Hypothalamus (tissue), 51 donors: ENCODE measurements around the gene TRAF6.
A peak's percentile ranks its signal among the peaks of the same experiment; 100 is the strongest.

Experiments used
- DNase-seq, 51 donors: peaks; one replicate each; lab custom pipeline; 2025; lab: John Stamatoyannopoulos, UW

The TRAF6 gene

DNA sequence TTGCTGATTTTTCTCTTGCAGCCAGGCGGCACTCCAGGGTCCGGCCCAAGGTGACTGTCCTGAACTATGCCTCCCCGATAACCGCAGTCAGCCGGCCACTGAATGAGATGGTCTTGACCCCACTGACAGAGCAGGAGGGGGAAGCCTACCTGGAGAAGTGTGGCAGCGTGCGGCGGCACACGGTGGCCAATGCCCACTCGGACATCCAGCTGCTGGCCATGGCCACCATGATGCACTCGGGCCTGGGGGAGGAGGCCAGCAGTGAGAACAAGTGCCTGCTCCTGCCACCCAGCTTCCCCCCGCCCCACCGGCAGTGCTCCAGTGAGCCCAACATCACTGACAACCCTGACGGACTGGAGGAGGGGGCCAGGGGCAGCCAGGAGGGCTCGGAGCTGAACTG is 47.8 kb downstream of the TRAF6 start:
- DNase-seq, result no peak

DNA sequence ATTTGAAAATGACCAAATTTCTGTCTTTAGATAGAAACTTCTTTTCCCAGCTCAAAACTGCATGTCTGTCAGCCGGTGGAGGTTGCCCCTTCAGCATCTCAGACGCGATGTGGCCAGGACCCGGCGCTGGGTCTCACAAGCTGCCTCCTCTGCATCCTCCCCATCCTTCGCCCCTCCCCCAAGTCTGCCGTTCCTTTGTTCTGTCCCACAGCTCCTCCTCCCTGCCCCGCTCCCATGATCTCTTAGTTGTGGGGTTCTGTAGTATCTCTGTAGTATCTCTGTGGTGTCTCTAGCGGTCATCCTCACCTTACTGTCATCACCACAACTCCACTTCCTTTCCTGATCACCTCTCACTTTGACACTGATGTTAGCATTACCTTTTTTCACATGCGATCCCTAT is 49.9 kb downstream of the TRAF6 start:
- DNase-seq, result peak in 1 of 51 donors; percentile 12

DNA sequence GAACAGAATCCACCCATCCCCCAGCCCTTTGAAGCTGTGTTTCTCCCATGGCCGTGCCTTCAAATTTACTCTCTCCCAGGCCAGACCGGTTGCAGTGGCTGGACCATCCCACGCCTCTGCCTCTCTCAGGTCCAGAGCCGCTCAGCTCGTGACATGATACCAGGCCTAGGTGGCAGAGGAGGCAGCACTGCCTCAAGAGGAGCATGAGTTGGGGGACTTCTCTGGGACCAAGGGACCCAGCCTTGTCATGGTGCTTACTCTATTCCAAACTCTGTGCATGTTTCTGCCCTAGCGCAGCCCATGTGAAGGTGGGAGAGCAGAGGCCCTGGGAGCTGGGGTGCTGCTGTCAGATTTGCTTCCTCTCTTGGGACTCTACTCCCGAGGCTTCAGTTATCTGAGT is 51.0 kb downstream of the TRAF6 start:
- DNase-seq, result no peak

DNA sequence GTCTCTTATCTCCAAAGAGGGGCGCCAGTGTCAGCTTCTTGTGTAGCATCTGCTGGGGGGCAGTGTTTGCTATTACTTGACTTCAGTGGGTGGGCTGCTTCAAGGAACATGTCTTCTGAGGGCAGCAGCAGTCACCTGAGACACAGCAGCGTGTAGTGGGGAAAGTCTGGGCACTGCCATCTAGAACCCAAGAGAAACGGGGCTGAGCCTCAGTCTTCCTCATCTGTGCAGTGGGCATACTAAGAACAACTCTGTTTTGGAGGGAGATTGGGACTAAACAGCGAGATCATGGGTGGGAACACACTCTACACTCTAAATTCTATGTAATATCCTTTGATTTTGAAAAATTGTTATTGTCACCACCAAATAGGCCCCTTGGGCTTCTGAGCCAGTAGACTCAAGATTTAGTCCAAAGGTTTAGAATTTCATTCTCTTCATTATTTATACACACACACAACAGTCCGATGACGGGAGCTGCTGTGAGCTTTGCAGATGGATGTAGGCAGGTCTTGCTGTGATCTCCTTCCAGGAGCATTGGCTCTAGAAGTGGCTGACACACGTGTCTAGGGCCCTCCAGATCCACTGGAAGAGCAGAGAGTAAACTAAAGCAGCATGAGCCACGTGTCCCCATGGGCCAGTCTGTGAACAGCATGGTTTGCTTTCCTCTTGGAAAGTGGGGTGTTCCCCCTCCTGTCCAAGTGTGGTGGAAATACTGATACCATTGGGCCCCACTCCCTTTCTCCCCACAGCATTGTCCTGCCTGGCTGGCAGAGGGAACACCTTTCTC is 51.8 kb downstream of the TRAF6 start:
- DNase-seq, result no peak

DNA sequence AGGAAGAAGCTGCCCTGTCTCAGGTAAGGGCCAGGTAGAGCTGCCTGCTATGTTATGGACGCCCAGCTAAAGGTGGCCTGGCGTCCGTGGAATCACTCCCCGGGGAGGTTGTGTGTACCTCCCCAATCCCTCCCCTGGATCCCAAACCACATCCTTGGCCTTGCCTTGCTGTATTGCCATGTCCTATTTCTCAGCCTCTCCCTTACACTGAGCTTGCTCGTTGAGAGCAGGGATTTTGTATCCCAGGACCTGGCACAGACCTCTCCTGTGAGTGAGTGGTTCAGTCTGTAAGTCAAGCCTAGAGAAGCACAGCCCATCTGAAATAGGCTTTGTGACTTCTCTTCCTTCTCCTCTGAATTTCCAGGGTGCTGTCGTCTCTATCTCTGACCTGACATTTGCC is 53.9 kb downstream of the TRAF6 start:
- no peak for DNase-seq

DNA sequence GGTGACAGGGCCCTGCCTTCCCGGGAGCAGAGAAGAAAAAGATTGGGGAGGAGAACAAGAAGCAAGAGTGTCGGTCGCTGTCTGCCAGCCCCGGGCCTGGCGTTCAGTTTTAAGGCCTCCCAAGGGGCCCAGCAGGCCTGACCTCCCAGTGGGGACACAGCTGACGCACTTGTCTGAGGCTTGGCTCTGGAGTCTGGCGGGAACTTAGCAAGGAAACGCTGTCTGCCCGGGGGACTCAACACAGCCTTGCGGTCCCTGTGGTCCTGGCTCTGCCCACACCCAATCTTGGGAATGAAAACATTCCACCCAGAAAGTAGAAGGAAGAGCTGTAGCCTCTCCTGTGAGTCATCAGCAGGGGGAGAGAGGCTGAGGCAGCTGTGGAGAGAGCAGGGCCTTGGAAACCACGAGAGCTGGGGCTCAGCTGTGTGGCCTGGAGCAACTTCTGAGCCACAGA is 54.4 kb downstream of the TRAF6 start:
- DNase-seq, result peak in 38 of 51 donors; percentile 19 to 85 (median 58)

DNA sequence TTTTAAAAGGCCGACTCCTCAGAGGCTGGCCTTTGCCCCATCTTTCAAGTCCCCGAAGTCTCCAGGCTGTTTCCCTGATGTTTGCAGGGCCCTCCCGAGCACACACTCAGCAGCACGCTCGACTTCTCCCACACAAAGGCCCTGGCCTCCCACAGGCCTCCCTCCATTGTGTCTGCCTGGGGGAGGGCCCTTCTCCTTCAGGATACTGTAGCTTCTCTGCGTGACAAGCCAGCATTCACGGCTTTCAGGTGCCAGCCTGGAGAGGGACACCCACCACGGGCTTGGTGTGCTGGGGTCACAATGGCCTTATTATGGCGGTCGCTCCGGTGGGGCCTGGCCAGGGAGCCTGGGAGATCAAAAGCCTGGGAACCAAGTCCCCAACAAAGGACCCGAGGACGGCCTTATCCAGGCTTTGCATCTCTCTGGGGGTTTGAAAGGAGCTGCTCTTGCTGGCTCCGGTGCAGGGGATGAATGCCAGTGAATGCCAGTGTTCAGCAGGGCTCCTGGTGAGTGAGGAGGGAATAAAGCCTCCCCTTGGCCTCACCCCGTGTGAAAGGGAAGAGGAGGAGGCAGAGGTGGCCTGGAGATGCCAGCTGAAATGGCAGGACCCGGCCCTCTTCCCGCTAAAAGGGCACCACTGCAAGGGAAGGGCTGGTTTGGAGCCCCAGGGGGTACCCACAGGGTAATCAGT is 55.0 kb downstream of the TRAF6 start:
- peak in 29 of 51 donors; percentile 24 to 85 (median 62) for DNase-seq

DNA sequence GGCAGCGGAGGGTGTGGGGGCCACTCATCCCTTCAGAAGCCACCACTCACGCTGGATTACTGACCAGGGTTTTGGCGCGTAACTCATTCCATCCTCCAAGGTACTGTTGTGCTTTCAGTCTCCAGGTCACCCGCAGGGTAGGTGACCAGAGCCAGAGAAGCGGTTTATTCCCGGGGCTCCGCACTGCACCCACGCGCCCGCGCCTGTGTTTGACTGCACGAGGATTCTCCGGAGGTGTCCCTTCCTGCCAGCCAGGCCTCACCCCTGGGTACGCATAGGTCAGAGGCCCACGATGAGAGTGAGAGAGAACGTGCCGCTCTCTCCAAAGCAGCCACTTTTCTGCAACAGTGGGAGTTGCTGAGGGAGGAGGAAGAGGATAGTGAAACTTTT is 55.5 kb downstream of the TRAF6 start:
- no peak for DNase-seq

DNA sequence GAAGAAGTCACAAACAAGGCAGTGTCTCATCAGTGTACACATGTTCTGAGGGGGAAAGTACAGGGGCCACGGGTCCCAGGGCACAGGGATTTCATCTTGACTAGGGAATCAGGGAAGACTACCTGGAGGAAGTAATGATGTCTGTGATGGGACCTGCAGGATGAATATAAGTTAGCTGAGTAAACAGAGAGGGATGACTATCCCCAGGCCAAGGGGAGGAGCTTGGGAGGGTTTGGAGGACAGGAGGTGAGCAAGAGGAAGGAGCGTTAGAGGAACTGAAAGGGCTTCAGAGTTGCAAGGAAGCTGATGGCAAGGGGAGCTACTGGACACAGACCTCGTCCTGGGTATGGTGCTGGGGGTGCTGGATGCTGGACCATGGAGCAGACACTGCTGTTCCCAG is 56.4 kb downstream of the TRAF6 start:
- DNase-seq, result no peak

DNA sequence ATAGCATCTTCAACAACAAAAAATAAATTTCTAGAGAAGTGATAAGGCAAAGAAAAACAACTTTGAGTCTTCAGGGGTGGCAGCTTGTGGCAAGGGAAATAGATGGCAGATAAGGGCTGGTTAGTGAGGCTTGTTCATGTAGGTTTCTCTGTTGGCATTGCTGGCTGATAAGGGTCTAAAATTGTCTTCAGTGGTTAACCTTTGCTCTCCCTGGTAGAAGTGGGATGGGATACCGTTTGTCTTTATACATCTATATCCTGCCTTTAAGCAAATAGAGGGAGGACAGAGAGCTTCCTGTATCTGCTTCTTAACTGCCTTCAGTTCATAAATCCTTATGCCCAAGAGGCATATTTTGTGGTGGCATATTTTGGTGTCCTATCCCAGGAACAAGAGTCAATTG is 57.1 kb downstream of the TRAF6 start:
- no peak for DNase-seq

DNA sequence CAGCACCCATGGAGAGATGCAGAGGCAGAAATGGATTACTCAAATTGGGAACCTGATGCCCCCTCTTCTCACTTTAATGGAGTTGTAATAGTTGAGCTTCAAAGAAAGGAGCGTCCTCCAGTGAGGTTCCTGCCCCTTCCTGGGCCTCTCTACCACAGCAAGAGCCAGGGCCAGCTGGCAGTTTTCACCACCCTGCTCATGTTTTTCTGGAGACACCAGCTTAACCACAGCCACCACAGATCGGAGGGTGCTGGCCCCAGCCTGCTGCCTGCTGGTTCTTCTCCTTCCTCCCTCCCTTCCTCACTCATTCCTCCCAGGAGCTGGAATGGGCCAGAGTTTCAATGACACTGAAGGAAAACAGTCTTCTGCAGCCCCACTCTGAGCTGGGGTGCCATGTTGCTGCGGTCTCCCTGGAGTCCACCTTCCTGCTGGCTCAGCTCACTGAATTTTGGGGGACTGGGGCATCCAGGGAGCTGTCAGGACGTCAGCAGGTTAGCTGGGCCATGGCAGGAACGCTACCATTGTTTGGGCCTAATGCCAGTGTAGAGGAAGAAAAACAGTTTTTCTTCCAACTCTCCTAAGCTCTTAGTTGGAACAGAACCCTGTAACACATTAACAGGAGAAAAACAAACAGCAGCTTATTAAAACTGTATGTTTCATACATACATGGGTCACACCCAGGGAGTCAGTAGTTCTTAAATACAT is 57.7 kb downstream of the TRAF6 start:
- DNase-seq, result peak in 3 of 51 donors; percentile 18 to 27 (median 23)

DNA sequence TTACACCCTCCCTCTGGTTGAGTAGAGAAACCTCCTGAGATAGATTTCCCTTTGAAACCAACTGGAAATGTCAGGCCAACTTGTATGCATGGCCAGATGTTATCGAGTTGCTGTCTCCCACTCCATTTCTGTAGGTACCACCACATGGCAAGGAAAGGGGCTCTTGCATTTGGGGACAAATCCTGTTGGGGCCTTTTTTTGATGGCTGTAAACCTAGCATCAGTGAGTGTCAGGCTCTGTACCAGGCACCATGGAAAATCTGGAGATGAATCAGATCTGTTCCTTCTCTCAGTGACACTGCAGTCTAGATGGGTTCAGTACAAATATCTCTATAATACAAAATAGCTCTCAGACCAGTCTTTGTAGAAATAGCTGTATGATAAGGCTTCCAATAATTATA is 58.4 kb downstream of the TRAF6 start:
- no peak for DNase-seq

DNA sequence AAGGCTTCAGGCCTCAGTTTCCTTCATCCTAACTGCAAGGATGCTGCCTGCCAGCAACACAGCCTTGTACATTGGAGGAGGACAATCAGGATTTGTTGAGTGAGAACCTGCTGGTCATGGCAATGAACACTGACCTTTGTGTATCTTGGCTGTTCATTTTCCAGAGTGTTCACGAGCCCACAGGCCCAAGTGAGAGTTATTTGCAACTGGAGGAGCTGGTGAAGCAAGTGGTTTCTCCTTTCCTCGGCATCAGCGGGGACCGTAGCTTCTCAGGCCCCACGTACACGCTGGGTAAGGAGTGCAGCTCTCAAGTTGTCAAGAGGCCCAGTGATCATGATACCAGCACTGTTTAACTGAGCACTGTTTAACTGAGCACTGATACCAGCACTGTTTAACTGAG is 59.0 kb downstream of the TRAF6 start:
- no peak for DNase-seq

DNA sequence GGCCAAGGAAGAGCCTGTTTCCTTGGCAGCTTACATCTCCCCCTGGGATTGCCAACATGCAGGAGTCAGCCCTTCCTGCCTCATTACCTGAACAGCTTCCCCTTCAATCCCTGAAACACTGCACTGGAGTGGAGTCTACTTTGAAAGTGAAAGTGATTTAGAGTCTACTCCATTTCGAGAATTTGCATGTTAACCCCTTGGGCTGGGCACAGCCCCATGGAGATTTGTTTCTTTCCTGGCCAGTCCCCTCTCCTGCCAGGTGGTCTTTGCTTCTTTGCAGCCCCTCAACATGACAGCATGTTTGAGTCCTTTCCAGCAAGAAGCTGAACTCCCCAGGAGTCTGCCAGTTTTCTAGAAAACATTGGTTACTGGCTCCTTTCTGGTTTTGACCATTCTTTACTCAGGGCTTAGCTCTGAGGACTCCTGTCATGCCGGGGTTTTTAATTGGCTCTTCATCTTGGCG is 59.9 kb downstream of the TRAF6 start:
- no peak for DNase-seq

DNA sequence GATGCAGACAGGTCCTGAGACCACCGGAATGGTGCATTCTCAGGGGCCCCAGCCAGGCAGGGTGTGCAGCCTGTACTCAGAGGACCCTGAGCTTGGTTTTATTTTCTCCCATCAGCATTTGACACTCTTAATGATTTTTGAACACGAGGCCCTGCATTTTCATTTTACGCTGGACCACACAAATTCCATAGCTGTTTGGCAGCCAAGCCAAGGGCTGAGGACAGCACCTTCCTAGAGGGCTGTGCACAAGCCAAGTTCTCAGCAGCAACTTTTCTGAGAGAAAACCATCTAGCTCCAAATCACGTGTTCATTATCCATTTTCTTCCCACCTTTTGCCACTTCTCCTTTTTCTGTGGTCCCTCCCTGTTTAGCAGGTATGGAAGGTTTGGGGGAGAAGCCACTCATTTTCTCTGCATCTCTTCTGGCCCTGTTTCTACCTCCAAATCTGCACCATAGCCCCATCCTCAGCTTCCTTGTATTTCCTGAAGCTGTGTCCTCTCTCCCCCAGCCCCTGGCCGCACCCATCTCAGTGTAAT is 60.4 kb downstream of the TRAF6 start:
- DNase-seq, result no peak

DNA sequence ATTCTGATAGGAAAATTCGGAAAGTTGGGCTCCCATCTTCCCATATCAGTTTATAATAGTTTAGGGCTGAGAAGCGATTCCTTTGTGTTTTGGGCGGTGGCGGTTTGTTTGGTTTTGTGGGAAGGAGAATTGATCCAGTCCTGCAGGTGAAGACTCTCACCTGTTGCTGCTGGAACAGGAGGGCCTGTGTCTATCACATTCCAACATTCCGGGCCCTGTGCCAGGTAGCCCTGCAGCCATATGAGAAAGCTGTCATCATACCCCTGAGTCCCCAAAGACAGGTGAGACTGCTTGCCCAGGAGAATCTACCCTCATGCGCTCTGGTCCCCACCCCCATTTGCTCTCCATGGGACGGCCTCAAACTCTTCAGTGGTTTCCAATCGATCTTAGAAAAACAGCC is 62.1 kb downstream of the TRAF6 start:
- DNase-seq, result no peak

DNA sequence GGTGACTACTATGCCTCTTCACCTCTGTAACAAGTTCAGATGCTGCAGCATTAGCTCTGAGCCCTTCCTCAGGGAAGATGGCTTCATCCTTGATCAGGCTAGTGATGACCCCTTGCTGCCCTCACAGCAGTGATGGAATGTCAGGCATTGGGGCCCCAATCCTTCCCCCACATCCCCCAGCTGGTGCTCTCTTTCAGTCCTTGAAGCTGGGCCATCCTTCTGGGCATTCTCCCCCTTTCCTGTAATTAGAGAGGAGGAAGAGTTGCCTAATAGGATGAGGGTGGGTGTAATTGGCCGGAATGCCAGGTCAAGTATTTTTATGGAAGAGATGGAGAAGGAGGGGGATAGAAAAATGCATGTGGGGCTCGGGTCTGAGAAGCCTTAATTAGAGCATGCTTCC is 62.6 kb downstream of the TRAF6 start:
- DNase-seq, result no peak

DNA sequence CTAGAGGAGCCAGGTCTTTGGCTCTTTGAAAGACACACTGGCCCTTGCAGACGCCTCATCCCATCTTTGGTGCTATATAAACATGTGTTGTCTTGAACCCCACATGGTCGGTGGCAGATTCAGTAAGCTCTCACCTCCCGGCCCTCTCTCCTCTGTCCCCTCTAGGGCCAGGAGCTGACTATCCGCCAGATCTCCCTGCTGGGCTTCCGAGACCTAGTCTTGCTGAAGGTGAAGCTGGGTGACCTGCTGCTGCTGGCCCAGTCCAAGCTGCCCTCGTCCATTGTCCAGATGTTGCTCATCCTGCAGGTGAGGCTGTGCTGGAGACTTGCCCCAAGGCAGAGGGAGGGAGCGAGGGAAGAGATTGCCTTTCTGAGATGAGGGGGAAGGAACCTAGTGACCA is 63.9 kb downstream of the TRAF6 start:
- DNase-seq, result no peak

DNA sequence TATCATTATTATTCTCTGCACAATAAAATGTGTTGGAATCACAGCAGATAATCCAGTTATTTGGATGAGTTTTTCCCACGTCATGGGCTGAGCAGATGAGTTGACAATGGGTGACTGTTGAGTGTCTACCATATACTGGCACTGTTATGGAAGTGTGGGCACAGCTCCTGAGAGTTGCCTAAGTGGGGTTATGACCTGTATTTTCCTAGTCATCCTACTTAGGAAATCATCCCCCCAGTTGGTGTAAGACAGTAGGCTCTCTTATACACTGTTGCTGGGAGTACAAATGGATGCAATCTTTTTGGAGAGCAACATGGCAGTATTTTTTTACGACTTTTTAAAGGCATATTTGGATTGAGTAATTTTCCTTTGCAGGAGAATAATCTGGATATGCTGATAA is 66.4 kb downstream of the TRAF6 start:
- DNase-seq, result no peak

DNA sequence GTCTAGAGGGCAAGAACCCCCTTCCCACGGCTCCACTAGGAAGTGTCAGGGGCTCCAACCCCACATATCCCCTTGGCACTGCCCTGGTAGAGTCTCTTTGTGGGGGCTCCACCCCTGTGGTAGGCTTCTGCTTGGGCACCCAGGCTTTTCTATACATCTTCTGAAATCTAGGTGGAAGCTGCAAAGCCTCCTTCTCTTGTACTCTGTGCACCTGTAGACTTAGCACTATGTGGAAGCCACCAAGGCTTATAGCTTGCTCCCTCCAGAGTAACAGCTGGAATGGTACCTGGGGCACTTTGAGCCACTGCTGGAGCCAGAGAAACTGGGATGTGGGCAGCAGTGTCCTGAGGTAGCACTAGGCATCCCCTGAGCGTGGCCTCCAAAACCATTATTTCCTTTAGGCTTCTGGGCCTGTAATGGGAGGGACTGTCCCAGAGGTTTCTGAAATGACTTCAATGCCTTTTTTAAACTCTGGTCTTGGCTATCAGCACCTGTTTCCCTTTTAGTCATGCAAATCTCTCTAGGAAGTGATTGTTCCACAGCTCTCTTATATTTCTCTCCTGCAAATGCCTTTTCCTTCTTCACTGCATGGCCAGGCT is 68.4 kb downstream of the TRAF6 start:
- DNase-seq, result no peak

DNA sequence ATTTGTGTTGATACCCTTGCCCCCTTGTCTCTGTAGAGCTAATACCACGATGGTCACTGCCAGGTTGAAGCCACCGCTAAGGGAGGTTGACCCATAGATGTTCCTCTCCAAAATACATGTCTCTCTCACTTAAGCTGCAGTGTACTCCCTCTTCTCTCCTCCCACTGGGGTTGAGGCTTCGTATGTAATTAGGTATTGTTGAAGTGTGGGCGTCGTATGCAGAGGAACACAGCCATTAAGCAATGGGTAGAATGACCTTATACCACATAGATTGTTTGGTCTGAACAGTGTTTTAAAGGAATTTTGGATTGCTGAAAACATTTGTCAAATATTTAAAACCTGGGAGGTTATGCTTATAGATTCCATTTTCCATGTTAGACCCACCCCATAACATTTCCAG is 71.9 kb downstream of the TRAF6 start:
- no peak for DNase-seq
